ENCODE measurements around the gene TBXAS1. TPM values are rescaled to one million over a fixed set of nuclear protein-coding genes. Genes with fewer than 3 reads are reported as not detected.

TBXAS1 gene
- total RNA-seq, 1 donor from 2014 or later = 4.3 TPM

- intact Hi-C loops (cut with DNase I) = no loop called here
- DNase-seq (ENCODE audit: low spot score) = no peak
Measured at GRCh38 chr7:139851770-139852481, 22.9 kb downstream of the TBXAS1 start.

GRCh38 chr7:139852482-139852845, 23.4 kb downstream of the TBXAS1 start:
- DNase-seq (ENCODE audit: low spot score) = no peak
- intact Hi-C loops (cut with DNase I) = no loop called here

GRCh38 chr7:139853506-139854123, 24.6 kb downstream of the TBXAS1 start:
- intact Hi-C loops (cut with DNase I) = no loop called here
- DNase-seq (ENCODE audit: low spot score) = no peak

- DNase-seq (ENCODE audit: low spot score) = peak; percentile 83
- intact Hi-C loops (cut with DNase I) = no loop called here
Measured at GRCh38 chr7:139854124-139854511, 25.1 kb downstream of the TBXAS1 start.

DNA sequence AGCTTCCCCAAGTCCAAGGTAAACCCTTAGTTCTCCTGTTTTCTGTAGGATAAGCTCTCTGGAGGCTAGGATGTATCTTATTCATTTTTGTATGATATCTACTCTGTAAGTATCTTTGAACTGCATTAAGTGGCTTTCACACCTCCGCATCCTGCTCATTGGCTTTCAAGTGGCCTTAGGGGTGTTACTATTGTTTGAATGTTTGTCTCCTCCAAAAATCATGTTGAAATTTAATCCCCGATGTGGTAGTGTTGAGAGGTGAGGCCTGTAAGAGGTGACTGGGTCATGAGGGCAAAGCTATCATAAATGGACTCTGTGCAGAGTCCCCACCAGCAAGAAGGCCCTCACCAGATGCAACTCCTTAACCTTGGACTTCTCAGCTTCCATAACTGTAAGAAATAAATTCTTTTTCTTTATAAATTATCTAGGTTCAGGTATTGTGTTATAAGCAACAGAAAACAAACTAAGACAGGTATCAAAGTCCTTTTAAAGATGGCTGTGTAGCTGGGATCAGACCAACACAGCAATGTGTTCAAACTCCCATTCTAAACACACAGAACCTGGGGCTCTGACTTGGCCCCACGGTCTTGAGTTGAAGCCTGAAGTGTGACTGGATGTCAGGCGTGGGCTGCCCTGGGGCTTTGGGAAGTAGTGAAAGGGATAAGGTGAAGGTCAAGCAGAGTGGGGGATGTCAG, 25.9 kb downstream of the TBXAS1 start:
- intact Hi-C loops (cut with DNase I) = no loop called here
- DNase-seq (ENCODE audit: low spot score) = no peak

GRCh38 chr7:139855498-139856270, 26.6 kb downstream of the TBXAS1 start:
- intact Hi-C loops (cut with DNase I) = no loop called here
- DNase-seq (ENCODE audit: low spot score) = peak; percentile 79

GRCh38 chr7:139857791-139858190, 28.7 kb downstream of the TBXAS1 start:
- intact Hi-C loops (cut with DNase I) = no loop called here
- no peak for DNase-seq (ENCODE audit: low spot score)

- intact Hi-C loops (cut with DNase I) = no loop called here
- peak; percentile 79 for DNase-seq (ENCODE audit: low spot score)
Measured at GRCh38 chr7:139860090-139860775, 31.2 kb downstream of the TBXAS1 start.

DNA sequence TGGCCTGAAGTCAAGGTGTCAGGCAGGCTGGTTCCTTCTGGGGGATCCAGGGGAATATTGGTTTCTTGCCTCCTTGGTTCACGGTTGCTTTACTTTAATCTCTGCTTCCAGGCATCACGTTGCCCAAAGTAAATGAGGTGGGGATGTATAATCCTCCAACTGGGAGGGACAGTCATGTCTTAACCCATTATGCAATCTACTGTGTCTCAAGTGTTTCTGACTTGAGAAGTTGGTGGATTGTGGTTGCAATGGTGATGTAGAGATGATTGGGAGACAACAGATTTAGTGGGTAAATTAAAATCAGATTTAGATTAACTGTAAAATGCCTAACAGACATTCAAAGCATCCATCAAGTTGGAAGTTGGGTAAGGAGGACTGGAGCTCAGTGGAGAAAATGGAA, 32.7 kb downstream of the TBXAS1 start:
- intact Hi-C loops (cut with DNase I) = no loop called here

DNA sequence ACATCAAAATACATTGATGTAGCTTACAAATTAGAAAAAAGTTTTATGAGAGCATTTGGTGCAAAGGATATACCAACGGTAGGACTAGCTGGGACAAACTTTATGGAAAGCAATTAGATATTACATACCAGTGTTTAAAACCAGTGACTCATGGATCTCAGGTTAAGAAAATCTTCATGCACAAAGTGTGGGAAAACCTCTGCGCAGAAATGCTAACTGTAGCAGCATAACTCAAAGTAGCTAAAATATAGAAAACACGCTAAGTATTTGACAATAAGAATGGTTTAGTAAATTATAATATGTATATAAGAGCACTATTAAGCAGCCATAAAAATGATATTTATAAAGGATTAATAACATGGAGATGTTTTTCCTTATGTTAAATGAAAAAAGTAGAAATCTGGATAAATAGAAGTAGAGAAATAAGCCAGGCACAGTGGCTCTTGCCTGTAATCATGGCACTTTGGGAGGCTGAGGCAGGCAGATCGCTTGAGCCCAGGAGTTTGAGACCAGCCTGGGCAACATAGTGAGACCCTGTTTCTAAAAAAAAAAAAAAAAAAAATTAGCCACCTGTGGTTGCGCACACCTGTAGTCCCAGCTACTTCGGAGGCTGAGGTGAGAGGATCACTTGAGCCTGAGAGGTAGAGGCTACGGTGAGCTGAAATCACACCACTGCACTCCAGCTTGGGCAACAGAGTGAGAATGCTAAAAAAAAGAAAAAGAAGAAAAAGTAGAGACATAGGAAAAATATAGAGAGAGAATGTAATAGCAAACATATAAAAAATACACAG, 37.2 kb downstream of the TBXAS1 start:
- intact Hi-C loops (cut with DNase I) = no loop called here
- DNase-seq (ENCODE audit: low spot score) = no peak

More for the DNA sequence above, 32.7 kb downstream of the TBXAS1 start:
- no peak for DNase-seq (ENCODE audit: low spot score)

GRCh38 chr7:139867847-139868246, 38.8 kb downstream of the TBXAS1 start:
- intact Hi-C loops (cut with DNase I) = no loop called here
- DNase-seq (ENCODE audit: low spot score) = no peak

- intact Hi-C loops (cut with DNase I) = no loop called here
- DNase-seq (ENCODE audit: low spot score) = no peak
Measured at GRCh38 chr7:139869886-139870285, 40.8 kb downstream of the TBXAS1 start.

DNA sequence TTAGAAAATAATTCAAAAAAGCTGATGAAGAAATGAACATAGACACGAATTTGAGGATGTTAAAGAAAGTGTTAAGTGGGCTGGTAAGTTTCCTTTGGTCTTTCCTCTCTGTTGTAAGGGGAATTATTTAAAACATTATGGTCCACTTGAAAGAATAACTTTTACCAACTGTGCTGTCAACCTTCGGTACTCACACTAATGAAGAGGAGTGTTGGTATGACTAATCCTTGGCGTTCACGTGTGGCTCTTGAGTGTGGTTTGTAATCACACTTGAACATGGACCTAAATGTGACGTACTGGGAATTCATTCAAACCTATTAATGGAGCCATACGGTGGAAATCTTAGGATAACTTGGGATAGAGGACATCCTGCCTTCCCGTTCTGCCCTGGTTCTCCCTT, 41.3 kb downstream of the TBXAS1 start:
- DNase-seq (ENCODE audit: low spot score) = no peak
- intact Hi-C loops (cut with DNase I) = no loop called here

- no peak for DNase-seq (ENCODE audit: low spot score)
- intact Hi-C loops (cut with DNase I) = no loop called here
Measured at GRCh38 chr7:139871331-139871730, 42.3 kb downstream of the TBXAS1 start.

- DNase-seq (ENCODE audit: low spot score) = no peak
- intact Hi-C loops (cut with DNase I) = no loop called here
Measured at GRCh38 chr7:139871820-139872219, 42.8 kb downstream of the TBXAS1 start.

DNA sequence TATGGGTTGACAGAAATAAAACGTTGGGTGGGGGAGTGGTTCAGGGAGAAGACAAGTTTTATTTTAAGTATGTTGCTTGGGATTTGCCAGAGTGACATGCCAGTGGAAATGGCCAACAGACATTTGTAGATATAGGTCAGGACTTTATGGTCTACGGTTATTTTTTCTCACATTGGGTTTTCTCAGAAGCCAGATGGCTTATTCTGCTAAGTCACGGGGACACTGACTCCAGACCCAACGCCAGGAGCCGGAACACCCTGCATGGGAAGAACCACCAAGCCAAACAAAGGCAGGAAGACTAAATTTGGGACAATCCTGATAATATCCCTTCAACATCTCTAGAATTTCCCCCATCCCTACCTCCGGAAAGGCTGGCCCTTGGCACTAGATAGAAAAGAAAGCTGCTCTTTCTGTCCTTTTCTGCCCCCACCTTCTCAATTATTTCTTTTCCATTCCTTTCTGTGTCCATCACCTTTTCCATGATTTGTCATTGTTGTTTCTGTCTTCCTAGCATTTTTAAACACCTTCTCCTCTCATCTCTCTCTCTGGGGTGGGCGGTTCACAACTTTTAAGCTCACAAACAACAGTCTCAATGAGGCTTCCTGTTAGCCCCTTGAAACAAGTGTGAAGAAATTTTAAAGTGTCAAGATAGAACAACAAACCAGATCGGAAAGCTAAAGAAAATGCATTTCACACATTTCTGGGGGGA, 44.7 kb downstream of the TBXAS1 start:
- no peak for DNase-seq (ENCODE audit: low spot score)
- intact Hi-C loops (cut with DNase I) = no loop called here

DNA sequence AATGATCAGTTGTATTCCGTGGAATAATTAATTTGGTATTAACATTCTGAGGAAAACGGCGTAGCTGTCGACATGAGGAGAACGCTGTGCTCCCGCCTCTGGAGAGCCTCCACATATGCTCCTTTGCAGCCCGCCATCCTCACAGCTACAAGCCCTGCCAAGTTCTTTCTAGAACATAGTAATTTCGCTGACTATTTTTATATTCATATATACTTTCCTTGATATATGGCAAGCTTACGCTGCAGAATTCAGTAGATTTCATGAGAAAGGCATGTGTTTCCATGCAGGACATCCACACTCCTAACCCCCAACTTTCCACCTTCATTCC, 45.2 kb downstream of the TBXAS1 start:
- no peak for DNase-seq (ENCODE audit: low spot score)
- intact Hi-C loops (cut with DNase I) = no loop called here

DNA sequence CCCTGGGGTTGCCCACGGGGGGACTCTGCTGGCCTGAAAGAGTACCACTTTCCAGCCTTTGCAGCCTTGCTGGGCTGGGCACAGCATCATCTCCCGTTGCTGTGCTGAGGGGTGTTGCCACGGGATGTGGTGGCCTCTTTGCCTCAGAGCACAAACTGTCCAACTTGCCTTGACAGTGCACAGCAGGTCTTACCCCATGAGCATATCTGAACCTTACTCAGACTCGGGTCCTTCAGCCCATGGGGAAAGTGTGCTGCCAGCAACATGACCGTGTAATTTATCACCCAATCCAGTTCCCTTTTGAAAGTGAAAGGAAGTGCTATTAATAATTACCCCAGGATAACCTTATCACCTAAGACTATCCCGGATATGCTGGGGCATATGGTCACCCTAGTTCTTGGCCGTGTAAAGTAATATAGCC, 46.8 kb downstream of the TBXAS1 start:
- no peak for DNase-seq (ENCODE audit: low spot score)
- intact Hi-C loops (cut with DNase I) = no loop called here
